Anterior cingulate cortex (tissue), 58 donors: ENCODE data around the gene CEL.
"Not testable (repeated sequence)": the region's sequence is repeated elsewhere in the genome, so short reads cannot be mapped to it uniquely, and the experiment has no call there.

Experiments
- DNase-seq, 58 donors: peaks; one replicate each; lab custom pipeline; 2025; lab: John Stamatoyannopoulos, UW

CEL gene

GRCh38 chr9:133061764-133062145 lies at the start of gene CEL:
Gene CEL, plus strand, starts transcription at chr9:133061981. Its CDS starts 22 bp downstream, at chr9:133062003.
- DNase-seq = not testable (repeated sequence)

- DNase-seq = no peak
These were observed 47.1 kb upstream of the CEL start for GRCh38 chr9:133014696-133015095.

GRCh38 chr9:133023117-133023890 lies 38.5 kb upstream of the CEL start:
- no peak for DNase-seq

- no peak for DNase-seq
These were observed 35.4 kb upstream of the CEL start for GRCh38 chr9:133026426-133026825.

- no peak for DNase-seq
These were observed 34.6 kb upstream of the CEL start for GRCh38 chr9:133027134-133027533.

- DNase-seq = no peak
These were observed 33.6 kb upstream of the CEL start for GRCh38 chr9:133028221-133028620.

GRCh38 chr9:133029994-133030316 lies 31.8 kb upstream of the CEL start:
- no peak for DNase-seq

GRCh38 chr9:133030317-133031129 lies 31.3 kb upstream of the CEL start, which contains the start of gene GTF3C5:
Gene GTF3C5, plus strand, starts transcription at chr9:133030997. Its CDS starts 15 bp downstream, at chr9:133031012.
- DNase-seq = peak; percentile 75 to 100 (median 94)

- no peak for DNase-seq
These were observed 30.7 kb upstream of the CEL start for GRCh38 chr9:133031130-133031422.

GRCh38 chr9:133031496-133031911 lies 30.3 kb upstream of the CEL start:
- no peak for DNase-seq

- DNase-seq = no peak
These were observed 29.6 kb upstream of the CEL start for GRCh38 chr9:133032171-133032570.

GRCh38 chr9:133035669-133036068 lies 26.1 kb upstream of the CEL start:
- DNase-seq = no peak

- no peak for DNase-seq
These were observed 23.8 kb upstream of the CEL start for GRCh38 chr9:133037775-133038515.

- DNase-seq = peak in 31 of 58 donors; percentile 6 to 76 (median 44)
These were observed 20.8 kb upstream of the CEL start for GRCh38 chr9:133040892-133041479.

GRCh38 chr9:133041958-133042357 lies 19.8 kb upstream of the CEL start:
- no peak for DNase-seq

GRCh38 chr9:133042676-133043075 lies 19.1 kb upstream of the CEL start:
- DNase-seq = no peak

GRCh38 chr9:133043449-133044035 lies 18.2 kb upstream of the CEL start:
- DNase-seq = peak in 1 of 58 donors; percentile 9

GRCh38 chr9:133044125-133044524 lies 17.7 kb upstream of the CEL start:
- DNase-seq = no peak

- DNase-seq = peak in 2 of 58 donors; percentile 10 to 15
These were observed 17.1 kb upstream of the CEL start for GRCh38 chr9:133044661-133045060.

GRCh38 chr9:133045132-133045531 lies 16.6 kb upstream of the CEL start:
- DNase-seq = no peak
